ENCODE results near the gene SOX6. TPM values are rescaled to one million over a fixed set of nuclear protein-coding genes. Genes with fewer than 3 reads are reported as not detected.

The SOX6 gene
- total and polyA plus RNA-seq, 2 donors (not counting 3 experiments of a cell fraction or from before 2014, with no cell fraction given): 0.14 to 3.7 TPM

- BruUV-seq (replicated peaks): no TSS peak
- Histone ChIP-seq H4K20me1 (replicated peaks; ENCODE audit: control insufficient read depth, extremely low read depth, insufficient read depth, low read length) (no peaks in the 10 kb centered on the region), H3K9me1 (replicated peaks; ENCODE audit: control insufficient read depth, extremely low read depth, insufficient read depth, low read length) (no peaks in the 10 kb centered on the region), H3K36me3 (ENCODE audit: control insufficient read depth in 2 of 2, extremely low read depth in 1 of 2, insufficient read depth in 2 of 2, low read length in 2 of 2) (no peaks in the 10 kb centered on the region), H3K79me2 (ENCODE audit: control insufficient read depth, insufficient read depth, low read length) (no peaks in the 10 kb centered on the region), H3K4me3 (replicated peaks in 1 of 3; ENCODE audit: insufficient read depth in 1 of 3, low read depth in 1 of 3, low read length in 3 of 3) (no peak overlapping the region), H2AFZ (ENCODE audit: low read depth, low read length) (no peak overlapping the region), H3K4me2 (ENCODE audit: insufficient read depth, low read length) (no peak overlapping the region), H3K4me1 (ENCODE audit: control insufficient read depth, extremely low read depth, insufficient read depth, low read length) (no peaks in the 10 kb centered on the region), H3K27ac (ENCODE audit: insufficient read depth, low read depth, low read length) (no peak overlapping the region), H3K27me3 (ENCODE audit: control insufficient read depth in 2 of 2, insufficient read depth in 2 of 2, low read length in 2 of 2) (no peaks in the 10 kb centered on the region), H3K9me3 (replicated peaks; ENCODE audit: control insufficient read depth, insufficient read depth, low read length) (no peaks in the 10 kb centered on the region), H3K9ac (replicated peaks; ENCODE audit: extremely low read depth, insufficient read depth, low read length) (no peak overlapping the region)
- no peak for TF ChIP-seq FOS (IDR thresholded peaks at IDR 0.05; ENCODE audit: borderline replicate concordance, insufficient read depth, low read length)
- TF ChIP-seq MYC (IDR thresholded peaks at IDR 0.05; ENCODE audit: low read depth, low read length): no peak
- no peak for TF ChIP-seq GATA2 (IDR thresholded peaks at IDR 0.05; ENCODE audit: insufficient read depth, insufficient read length, low read depth, low read length)
- no peak for TF ChIP-seq POLR2A (IDR thresholded peaks at IDR 0.05; ENCODE audit: low read depth, low read length)
- TF ChIP-seq CTCF (IDR thresholded peaks at IDR 0.05; ENCODE audit: extremely low read depth in 1 of 2, insufficient read depth in 1 of 2, low read depth in 1 of 2, low read length in 2 of 2): no peak
- TF ChIP-seq POLR2AphosphoS5 (IDR thresholded peaks at IDR 0.05; ENCODE audit: insufficient read depth, low read depth, low read length): no peak
- TF ChIP-seq EZH2 (IDR thresholded peaks at IDR 0.05; ENCODE audit: borderline replicate concordance, low read depth, low read length, severe bottlenecking): no peak
- no peak for TF ChIP-seq JUN (IDR thresholded peaks at IDR 0.05; ENCODE audit: borderline replicate concordance, insufficient read depth, insufficient read length, low read depth)
- TF ChIP-seq, protein P1, sequence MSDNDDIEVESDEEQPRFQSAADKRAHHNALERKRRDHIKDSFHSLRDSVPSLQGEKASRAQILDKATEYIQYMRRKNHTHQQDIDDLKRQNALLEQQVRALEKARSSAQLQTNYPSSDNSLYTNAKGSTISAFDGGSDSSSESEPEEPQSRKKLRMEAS (IDR thresholded peaks at IDR 0.05; ENCODE audit: insufficient read depth, insufficient read length): no peak
- FAIRE-seq (no peak), DNase-seq (ENCODE audit: low read depth, low spot score) (no peak)
- dilution Hi-C loops (cut with MboI; ENCODE audit: extremely low pct_ligation_motif_present, low sequenced_read_pairs) (no loop called here), intact Hi-C loops (cut with micrococcal nuclease) (no loop called here)
- CTCF ChIA-PET: interaction anchor here (0.9 to 2.0 kb wide), 2 partner anchors 12 to 26 kb away, joined by 3 to 4 read pairs; no protein-coding TSS in a partner anchor
- POLR2A ChIA-PET: no interaction called here
These were observed 56.2 kb downstream of the SOX6 start for GRCh38 chr11:16299884-16300782.
